Glomerular visceral epithelial cell (primary cell): ENCODE data around the gene OMG.
"Not testable (repeated sequence)": the region's sequence is repeated elsewhere in the genome, so short reads cannot be mapped to it uniquely, and the experiment has no call there.

Experiments used
- DNase-seq: peaks from one replicate; pipeline ENCODE4 v3.0.0-alpha.2; 2016; ENCODE audit errors: extremely low spot score

OMG gene

DNA sequence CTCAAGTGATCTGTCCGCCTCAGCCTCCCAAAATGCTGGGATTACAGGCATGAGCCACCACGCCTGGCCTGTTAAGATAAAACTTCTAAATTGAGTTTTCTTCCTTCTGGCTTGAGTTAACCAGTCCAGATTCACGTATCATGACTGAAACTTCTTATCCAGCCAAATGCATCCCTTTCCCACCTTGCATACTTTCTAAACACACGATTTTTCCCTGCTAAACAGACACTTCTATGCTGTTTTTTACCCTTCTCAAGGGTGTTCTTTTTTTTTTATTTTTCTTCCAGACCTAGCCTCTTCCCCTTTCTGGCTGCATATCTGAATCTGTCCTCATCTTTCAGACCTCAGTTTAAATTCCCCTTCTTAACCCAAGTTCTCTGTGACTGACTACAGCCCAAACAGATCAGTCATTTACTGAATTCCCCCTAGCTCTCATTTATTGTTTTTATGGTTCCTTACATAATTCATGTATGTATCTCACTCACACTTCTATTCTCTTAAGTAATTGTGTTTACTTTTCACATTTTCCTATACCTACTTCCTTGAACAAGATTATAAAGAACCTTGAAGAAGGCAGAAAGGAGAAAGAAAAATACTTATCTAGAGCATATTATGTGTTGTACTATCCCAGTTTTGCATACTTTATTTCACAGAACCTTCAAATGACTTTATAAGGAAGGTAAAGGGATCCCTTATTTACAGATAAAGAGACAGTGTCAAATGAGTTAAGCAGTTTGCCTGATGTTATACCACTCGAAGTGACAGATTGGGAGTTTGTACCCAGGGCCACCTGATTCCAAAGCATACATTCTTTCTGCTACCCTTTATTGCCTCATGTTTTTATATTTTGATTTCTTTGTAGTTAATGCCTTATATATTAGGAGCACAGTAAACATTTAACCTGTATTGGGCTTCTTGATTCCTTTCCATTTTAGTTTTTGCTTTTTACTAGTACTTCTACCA lies 11.6 kb upstream of the OMG start:
- no peak for DNase-seq

DNA sequence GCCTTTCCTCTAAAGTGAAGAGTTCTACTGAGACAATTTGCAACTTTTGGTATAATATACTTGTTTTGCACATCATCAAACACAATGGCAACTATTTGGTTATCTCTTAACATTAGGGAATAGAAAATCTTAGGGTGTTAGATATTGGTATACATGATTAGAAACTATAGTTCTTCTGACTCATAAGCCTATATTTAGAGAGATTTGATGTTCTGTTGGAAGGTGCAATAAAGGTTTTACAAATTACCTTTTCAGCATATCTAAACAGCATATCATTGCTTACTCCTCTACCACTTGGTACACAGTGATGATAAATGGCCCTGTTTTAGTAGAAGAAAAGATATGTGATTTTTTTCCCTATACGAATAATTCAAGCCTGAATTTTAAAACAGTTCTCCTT lies 10.6 kb upstream of the OMG start:
- no peak for DNase-seq

DNA sequence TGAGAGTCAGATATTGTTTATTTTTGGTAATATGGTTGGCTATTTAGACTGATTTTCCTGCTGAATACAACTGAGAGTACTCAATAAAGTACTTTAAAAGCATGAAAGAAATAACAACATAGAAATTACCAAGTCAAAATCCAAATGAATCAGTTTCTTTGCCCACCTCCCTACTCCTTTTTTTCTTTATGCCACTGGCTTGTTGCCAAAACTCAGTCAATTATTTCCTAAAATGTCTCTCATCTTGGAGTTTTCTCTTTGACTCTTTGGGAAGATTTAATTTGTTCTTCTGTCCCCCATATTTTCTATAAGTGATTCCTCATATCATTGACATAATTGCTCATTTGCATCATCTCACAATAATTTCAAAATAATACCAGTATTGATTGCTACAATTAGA lies 2.6 kb upstream of the OMG start:
- peak; percentile 32 for DNase-seq

DNA sequence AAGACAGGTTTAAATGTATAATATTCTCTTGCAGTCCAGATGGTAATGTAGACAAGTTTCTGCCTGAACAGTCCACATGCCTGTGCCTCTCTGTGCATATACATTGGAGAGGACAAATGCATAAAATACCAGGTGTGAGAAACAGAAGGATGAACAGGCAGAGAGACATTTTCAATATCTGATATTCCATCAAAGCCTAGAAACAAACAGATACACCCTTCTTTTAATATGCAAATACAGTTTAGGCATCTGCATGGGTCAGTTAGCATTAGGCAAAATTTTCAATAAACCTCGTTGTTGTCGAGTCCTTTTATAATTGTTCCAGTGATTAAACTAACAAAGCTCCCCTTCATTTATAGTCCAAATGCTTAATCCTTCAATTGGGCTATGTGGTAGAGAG lies 897 bp downstream of the OMG start:
- DNase-seq: no peak

DNA sequence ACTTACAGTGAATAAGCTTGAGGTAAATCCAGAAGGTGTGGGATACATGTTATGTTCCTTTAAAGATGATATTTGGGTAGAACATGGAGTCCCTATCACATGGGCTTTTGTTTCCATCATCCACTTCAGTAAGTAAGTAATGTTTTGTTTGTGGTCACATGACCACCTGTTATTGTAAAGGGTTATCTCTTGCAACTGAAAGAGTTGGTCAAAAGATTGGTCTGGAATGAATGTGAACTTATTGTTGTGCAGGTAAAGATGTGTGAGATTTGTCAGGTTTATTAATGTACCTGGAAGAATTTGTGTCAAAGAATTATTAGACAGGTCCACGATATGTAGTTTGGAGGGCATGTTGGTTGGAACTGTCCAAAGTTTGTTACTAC lies 1.6 kb downstream of the OMG start:
- DNase-seq: no peak

DNA sequence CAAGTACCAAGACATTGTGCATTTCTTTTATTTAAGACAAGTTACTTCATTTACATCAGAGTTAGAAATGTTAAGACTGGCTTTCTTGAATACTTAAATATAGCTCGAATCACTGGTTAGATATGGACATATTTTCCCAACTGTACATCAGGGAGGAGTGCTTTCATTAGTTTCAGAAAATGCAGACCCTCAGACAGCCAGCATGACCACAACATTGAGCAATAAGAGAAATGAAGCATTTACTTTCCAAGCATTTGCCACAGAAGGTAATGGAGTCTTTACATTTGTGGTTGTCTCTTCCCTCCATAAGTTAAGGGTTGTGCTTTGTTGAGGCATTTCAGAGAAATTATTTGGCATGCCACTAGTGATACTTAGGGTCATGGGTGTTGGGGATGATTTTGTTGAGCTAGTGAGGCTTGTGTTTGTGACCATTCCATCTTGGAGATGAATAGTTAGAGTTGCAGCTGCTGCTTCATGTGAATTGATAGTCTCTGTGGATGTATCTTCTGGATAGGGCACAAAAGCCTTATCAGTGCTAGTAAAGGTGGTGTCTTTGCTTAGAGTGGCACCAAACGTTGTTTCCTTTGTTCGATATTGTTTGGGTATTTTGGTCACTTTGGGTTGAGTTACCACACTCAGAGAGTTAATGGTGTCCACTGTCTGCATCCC lies 2.1 kb downstream of the OMG start:
- DNase-seq: peak; percentile 41

DNA sequence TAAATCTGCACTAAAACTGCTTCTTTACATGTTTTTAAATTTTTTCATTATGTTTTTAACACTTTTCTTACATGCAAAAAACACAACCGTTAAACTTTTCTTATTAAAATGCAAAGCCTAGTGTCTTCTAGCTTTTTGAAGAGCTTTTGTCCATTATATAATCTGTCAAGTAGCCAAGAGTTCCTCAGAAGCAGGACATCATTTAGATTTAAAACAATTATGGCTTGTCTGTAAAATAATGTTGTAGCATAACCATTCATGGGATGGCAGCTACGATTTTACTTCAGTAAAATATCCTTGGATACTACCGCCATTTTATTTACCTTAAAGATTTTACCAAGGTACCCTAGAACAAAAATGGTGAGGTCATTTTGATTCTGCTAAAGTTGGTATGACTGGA lies 2.8 kb downstream of the OMG start:
- no peak for DNase-seq

DNA sequence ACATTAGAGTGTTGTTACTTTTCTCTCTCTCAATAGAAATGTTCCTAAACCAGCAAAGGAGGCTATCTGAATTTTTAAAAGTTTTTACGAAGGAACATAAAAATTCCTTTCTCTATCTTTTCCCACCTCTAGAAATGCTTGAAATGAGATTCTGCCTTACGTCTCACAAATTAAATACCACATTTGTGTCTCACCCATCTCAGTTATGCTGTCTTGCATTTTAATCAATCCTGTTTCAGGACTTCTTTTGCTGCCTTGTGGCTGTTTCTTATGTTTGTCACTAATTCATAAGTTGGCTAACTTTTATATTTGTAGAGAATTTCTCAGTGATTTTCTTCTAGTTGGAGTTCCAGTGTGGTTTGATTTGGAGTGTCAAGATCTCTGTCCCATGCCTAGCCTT lies 3.5 kb downstream of the OMG start:
- DNase-seq: no peak

DNA sequence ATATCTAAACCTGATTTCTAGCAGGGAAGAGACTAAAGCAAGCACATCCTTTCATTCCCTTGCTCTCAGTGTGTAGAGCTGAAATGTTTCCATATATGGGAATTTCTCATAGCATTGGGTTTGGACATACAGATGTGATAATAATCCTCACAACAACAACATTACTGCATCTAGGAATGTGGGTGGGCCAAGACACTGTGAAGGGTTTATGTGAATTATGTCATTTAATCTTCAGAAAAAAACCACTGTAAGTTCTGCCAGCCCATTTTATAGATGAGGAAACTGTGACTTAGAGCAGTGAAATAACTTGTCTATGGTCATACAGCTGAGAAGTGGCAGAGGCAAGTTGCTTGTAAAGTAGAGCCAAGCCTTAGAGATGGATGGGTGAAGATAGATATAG lies 5.2 kb downstream of the OMG start:
- no peak for DNase-seq

DNA sequence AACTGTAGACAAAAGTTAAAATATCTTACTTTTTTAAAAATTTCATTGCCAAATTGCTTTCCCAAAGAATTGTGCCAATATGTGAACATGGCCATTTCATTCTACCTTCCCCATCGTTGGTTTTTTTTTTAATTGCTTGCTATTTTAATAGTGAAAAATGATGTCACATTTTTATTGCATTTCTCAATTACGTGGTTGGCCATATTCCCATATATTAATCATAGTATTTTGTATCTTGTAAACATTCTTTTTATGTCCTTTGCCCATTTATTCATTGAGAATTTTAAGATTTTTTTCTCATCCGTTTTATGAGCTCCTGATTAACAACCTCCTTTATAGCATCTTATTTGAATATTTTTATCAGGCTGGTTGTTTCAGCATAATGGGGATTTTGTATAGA lies 7.2 kb downstream of the OMG start:
- DNase-seq: no peak

DNA sequence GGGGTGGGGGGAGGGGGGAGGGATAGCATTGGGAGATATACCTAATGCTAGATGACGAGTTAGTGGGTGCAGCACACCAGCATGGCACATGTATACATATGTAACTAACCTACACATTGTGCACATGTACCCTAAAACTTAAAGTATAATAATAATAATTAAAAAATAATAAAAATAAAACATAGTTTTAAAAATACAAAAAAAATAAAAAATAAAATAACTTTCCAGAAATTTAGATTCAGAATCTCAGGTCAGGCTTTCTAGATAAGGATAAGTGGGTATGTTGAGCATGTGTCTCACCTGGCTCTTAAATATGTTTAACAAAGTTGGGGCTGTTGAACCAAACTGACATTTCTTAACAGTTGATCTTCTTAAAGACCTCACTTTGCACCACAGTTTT lies 9.1 kb downstream of the OMG start:
- DNase-seq: not testable (repeated sequence)

DNA sequence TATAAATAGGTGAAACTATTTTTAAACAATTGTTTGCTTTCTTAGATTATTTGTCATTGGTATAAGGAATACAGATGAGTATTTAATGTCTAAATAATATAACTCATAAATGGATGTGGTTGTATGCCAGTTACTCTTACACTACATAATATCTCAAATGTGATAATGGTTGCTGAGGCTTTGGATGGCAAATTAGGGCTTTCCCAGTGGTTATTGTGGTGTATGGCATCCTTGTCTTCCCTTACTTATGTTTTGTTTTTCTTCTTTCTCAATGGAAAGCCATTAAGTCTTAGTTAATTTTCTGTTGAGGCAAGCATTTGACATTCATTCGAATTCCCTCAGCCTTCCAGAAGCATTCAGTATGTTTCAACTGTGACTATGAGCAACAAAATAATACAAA lies 10.5 kb downstream of the OMG start:
- DNase-seq: no peak

DNA sequence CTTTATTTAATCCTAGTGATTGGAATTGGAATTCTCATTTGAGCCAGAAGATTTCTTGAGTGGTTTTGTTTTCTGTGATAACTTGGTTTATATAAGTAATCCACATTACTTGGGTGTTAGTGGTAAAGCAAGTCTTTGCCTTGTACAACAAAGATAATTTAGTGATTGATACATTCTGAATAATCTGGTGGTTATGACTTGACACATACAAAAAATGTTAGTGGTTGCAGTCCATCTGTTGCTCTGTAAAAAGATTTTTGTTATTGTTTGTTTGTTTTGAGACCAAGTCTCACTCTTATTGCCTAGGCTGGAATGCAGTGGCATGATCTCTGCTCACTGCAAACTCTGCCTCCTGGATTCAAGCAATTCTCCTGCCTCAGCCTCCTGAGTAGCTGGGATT lies 13.2 kb downstream of the OMG start:
- DNase-seq: no peak

DNA sequence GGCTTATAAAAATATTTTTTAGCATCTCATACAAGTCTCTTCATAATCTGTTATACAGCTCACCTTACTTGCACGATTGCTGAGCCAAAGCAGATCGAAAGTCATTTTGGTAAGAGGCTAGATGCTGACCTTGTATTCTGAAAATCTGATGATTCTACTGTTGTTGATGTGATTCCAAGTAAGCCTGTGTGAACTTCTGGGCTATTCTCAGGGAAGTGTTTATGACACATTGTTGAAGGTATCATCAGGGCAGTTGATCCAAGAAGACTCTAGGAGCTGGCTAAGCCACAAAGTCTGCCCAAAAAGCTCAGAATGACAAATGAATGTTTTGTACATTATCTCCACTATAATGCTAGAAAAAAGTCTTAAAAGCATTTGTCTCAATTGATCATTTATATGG lies 16.0 kb downstream of the OMG start:
- DNase-seq: no peak

DNA sequence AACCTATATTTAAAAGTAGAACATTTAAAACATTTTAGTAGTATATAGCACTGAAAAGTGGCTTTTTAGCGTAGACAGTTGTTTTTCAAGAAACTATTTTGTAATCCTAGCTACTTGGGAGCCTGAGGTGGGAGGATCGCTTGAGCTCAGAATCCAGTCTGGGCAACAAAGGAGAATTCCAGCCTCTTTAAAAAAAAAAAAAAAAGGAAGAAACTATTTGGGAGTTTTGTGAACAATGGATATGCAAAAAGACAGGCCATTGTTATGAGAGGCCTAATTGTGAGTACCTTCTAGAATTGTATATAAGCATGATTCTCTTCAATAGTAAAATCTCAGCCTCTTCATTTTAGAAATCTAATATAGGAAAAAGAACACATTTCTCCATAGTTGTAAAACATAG lies 17.6 kb downstream of the OMG start:
- no peak for DNase-seq

DNA sequence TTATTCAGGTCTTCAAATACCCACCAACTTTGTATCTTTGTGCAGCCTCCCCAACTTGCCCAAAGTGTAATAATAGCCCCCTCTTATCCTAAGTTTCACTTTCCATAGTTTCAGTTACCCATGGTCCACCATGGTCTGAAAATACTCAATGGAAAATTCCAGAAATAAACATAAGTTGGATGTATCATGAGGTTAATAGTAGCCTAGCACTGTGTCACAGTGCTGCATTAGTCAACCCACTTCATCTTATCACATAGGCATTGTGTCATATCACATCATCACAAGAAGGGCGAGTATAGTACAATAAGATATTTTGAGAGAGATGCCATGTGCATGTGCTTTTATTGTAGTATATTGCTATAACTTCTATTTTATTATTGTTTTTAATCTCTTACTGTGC lies 21.9 kb downstream of the OMG start:
- DNase-seq: no peak

DNA sequence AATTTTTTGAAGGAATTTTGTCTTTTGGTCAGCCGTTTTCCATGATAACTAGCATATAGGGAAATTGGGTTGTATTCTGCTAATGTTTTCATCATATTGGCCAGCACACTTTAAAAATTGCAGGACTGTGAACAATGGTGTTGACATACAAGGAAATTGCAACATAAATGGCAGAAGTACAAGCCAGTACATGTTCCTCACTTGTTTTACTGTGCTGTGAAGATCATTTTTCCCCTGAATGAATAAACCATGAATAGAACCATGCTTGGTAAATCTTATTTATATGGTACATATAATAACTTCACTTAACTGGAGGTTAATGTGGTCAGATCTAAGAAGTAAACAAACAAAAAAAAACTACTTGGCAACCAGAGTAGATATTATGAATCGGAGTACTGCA lies 22.8 kb downstream of the OMG start:
- no peak for DNase-seq

DNA sequence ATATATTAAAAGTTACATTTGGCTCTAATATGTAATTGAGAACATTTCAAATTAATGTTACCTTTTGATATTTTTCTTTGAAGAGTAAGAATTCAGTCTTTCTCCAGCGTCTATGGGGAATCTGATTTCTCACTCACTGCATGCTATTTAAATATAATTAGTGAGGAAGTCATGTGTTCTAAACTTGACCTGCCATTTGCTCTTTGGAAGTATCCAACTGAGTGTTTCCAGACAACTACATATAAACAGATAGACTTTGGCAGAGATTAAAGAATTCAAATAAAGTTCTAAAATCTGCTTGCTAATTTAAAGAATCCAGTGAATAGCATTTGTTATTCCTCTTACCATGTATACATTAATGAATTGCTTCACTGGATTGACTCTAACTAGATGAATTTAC lies 23.5 kb downstream of the OMG start:
- no peak for DNase-seq

DNA sequence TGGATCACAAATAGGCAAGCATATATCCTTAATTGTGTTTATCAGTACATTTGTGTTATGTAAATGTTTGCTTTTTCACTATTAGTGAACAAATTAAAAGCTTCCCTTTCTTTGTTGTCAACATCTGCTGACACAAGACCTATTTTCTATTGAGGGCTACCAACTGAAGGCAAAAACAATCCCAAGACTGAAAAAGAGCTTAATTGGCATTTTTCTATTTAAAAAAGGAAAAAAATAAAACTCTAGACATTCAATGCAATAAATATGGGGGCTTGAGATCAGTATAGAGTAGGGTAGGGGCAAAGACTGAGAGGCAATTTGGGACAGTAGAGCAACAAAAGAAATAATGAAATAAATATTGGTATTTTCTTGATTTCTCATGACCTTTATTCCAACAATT lies 24.2 kb downstream of the OMG start:
- DNase-seq: no peak

DNA sequence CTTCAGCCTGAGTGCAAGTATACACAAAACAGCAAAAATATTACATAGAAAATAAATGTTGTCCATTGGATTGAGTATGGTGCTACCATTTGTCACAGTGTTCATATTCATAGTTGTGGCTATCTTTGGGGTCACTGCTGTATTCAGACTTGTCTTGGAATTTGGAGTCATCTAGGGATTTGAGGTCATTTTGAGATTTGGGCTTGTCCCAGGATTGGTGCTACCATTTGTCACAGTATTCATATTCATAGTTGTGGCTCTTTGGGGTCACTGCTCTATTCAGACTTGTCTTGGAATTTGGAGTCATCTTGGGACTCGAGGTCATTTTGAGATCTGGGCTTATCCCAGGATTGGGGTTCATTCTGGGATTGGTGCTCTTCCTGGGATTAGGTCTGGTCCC lies 24.8 kb downstream of the OMG start:
- no peak for DNase-seq

DNA sequence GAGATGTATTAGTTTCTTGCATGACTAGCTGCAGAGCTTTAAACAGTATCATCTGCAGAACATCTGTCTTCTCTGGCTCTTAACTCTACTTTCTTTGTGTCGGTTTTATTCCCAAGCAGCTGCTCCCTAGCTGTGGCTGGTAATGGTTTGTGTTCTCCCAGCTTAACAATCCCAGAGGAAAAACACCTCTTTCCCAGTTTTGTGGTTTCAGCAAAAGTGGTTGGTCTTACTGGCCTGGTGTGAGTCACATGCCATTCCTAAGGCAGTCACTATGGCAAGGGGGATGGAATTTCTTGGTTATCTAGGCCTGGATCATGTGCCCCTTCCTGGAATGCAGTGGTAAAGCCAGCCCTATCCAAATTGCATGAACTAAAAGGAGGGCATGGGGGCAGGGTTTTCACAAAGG lies 27.5 kb downstream of the OMG start:
- peak; percentile 98 for DNase-seq

DNA sequence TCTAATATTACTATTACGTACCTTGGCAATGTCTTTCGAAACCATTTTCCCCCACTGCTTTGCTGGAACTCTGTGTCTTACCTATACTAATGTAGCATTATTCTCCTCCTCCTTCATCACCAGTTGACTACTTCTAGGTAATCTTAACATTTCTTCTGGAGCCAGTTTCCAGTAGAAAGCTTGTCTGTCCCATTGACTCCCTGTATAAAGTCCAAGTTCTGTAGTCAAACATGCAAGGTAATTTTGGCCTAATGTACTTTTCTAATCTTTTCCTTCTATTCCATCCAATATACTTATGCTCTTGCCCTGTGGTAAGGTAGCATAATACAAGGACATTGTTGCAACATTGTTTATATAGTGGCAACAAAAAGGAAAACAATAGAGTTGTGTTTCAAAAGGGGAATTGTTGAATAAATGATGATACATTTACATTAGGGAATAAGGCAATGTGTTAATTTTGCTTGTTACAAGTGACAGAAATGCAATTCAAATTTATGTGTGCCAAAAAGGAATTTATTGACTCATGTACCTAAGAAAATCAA lies 27.9 kb downstream of the OMG start:
- no peak for DNase-seq

DNA sequence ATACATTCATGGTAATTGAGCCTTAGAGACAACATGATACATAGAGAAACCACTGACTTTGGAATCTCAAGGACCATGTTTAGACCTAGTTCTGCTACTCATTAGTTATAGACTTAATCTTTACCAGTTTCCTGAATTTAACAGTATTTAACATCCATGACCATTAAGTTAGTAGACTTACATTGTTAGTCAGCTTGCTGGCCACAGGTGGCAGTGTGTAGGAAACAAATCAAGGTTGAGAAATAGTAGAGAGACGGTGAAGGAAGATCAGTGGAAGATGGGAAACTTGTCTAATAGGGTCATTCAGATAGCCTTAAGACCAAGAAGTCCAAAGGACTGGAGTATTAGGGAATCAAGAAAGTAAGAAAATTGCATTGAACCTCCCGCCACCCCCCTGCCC lies 31.0 kb downstream of the OMG start:
- no peak for DNase-seq
